GM12865 (cell line): ENCODE measurements around the gene TMBIM6.

Source experiments
- DNase-seq: peaks from one replicate; pipeline ENCODE4 v3.0.0; 2010; ENCODE audit warnings: low read depth
- H3K4me3 ChIP-seq: 2 replicates; pipeline ENCODE4 v1.5.1; 2011; ENCODE audit warnings: mild to moderate bottlenecking, low read depth, low read length, control low read depth
- TF ChIP-seq, protein P1 (sequence below): IDR thresholded peaks from 2 replicates; pipeline ENCODE4 v1.5.1; 2011; ENCODE audit warnings: low read length, control low read depth, low read depth, inconsistent platforms; ENCODE audit not compliant: insufficient read depth; ENCODE audit errors: missing control alignments

TMBIM6 gene

DNA sequence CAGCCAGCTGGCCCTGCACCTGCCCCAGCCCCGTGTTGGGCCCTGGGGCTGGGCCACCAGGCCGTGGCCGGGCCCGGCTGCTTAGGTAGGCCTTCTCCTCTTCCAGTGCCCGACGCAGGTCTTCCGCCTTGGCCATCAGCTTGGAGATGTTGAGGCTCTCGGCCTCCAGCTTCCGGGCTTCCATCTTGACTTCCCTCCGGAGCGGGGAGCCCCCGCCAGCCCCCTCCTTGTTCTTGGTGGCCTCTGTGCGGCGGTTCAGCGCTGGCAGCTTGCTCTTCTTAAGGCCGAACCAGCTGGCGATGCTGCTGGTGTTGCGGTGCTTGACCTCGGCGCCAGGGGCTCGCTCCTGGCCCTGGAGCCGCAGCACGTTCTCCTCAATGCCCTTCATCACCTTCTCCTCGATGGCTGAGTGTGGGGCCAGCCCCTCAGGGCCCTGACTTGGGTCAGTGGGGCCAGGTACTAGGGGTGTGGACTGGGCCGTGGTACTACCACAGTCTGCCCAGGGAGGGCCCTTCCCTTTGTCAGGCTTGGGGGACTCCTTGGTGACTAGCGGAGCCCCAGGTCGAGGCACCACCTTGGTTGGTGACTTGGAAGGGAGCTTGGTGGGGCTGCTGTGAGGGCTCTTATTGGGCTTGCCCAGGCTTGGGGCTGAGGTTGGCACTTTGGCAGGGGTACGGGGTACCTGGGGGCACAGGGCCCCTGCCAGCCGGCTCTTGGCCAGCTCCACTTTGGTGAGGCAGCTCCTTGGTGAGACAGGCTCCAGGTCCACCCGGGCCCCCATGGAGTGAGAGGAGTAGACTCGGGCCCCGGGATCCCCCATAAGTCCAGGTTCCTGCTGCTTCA is 53.7 kb downstream of the TMBIM6 start:
- H3K4me3 ChIP-seq = no peak overlapping the region
- TF ChIP-seq, protein P1, sequence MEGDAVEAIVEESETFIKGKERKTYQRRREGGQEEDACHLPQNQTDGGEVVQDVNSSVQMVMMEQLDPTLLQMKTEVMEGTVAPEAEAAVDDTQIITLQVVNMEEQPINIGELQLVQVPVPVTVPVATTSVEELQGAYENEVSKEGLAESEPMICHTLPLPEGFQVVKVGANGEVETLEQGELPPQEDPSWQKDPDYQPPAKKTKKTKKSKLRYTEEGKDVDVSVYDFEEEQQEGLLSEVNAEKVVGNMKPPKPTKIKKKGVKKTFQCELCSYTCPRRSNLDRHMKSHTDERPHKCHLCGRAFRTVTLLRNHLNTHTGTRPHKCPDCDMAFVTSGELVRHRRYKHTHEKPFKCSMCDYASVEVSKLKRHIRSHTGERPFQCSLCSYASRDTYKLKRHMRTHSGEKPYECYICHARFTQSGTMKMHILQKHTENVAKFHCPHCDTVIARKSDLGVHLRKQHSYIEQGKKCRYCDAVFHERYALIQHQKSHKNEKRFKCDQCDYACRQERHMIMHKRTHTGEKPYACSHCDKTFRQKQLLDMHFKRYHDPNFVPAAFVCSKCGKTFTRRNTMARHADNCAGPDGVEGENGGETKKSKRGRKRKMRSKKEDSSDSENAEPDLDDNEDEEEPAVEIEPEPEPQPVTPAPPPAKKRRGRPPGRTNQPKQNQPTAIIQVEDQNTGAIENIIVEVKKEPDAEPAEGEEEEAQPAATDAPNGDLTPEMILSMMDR = no peak
- no peak for DNase-seq

DNA sequence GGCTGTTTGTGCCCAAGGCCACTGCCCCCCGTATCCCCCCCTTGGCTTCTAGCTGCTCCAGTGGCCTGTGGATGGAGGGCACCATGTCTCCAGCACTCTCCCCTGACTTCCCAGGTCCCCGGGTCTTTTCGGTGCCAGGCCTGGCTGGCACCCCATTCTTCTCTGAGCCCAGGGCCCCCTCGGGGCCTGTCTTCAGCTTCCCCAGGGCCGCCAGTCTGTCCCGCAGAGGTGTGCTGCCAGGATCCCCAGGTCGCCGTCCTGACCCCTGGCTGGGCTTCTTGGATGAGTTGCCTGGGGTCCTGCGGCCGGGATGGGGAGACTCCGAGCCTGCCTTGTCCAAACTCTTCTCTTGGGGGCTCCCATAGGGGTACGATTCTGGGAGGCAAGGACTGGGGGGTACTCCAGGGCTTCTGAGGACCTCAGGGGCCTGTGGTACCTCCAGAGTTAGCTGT is 54.3 kb downstream of the TMBIM6 start:
- TF ChIP-seq, protein P1 = no peak
- no peak overlapping the region for H3K4me3 ChIP-seq
- no peak for DNase-seq

DNA sequence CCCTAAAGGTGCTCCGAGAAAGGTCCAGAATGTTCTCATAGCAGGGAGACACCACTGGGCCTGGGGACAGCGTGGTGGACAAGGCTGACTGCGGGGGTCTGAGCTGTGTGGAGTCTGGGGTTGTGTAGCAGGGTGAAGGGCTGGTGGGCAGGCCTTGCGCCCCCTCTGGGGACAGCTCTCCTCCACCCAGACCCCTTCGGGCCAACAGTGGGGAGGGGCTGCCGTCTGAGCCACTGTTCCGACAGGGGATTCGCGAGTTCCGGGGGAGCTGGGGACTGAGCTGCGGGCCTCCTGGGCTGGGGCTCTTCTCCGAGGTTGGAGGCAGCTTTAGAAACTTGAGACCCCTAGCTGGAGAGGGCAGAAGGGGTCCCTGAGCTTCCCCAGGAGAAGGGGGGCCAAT is 54.8 kb downstream of the TMBIM6 start:
- TF ChIP-seq, protein P1 = no peak
- DNase-seq = no peak
- no peak overlapping the region for H3K4me3 ChIP-seq

DNA sequence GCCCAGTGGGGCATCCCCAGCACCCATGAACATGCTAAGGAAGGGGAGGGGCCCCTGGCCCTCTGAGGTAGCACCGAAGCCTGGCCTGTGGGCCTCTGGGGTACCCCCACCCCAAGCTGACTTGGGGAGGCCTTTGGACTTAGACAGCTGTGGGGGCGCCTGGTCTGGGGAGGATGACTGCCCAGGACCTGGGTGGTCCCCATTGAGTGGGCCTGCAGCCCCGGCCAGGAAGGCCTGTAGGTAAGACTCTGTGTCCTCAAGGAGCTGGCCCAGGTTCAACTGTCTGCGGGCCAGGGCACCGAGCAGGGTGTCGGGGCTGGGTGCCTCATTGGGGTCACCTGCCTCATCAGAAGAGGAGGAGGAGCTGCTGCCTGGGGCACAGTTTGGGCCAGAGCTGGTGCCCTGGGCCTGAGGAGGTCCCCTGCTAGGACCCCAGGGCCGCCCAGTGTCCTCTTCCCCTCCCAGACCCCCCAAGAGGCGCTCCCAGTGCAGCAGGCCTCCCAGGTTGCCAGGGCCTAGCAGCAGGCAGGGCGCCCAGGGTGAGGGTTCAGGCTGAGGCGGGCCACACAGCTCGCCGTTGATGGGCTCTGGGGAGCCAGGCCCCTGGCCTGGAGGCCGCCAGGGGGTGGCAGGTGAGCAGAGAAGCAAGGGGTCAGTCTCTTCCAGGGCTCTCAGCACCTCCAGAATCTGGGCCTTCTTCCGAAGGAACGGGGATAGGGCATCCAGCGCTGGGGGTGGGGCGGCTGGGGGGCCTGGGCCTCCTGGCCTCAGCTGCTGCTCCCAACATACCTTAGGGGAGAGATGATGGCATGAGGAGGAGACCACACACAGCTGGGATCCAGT is 55.5 kb downstream of the TMBIM6 start:
- DNase-seq = no peak
- TF ChIP-seq, protein P1 = no peak
- no peak overlapping the region for H3K4me3 ChIP-seq

DNA sequence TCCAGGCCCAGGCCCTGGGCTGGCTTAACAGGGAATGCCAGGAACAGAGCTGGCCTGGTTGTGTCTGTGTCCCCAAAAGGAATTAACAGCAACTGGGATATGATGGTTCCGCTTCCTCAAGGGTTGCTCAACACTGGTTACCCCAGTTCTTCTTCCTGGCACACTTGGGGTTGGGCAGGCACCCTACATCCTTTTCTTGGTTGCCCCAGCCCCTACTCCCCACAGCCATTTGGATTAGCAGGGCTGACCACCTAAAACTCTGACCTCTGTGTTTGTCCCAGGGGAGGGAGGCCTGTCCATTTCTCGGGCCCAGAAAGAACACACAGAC is 56.1 kb downstream of the TMBIM6 start:
- TF ChIP-seq, protein P1 = no peak
- no peak overlapping the region for H3K4me3 ChIP-seq
- no peak for DNase-seq

DNA sequence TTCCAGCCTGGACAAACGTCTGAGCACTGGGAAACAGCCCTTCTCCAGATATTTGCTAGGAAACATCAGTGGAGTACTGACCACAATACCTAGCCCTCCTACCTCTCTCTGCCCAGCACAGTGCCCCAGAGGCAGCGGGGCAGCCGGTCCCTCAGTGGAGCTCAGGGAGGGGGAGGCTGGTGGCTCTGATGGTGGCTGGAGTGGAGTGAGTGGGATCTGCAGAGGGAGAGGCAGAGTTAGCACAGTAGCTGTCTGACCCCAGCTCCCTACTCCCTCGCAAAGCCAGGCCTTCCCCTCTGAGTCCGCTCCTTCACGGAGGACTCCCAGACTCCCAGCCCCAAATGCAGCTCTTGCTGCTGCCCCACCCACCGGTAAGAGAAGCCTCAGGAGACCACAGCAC is 56.9 kb downstream of the TMBIM6 start:
- TF ChIP-seq, protein P1 = no peak
- H3K4me3 ChIP-seq = no peak overlapping the region
- no peak for DNase-seq
